ENCODE results near the gene ESPNL. TPM values are rescaled to one million over a fixed set of nuclear protein-coding genes. Genes with fewer than 3 reads are reported as not detected.

Gene ESPNL
- total RNA-seq, 1 experiment from 2014 or later, result 0.19 TPM

DNA sequence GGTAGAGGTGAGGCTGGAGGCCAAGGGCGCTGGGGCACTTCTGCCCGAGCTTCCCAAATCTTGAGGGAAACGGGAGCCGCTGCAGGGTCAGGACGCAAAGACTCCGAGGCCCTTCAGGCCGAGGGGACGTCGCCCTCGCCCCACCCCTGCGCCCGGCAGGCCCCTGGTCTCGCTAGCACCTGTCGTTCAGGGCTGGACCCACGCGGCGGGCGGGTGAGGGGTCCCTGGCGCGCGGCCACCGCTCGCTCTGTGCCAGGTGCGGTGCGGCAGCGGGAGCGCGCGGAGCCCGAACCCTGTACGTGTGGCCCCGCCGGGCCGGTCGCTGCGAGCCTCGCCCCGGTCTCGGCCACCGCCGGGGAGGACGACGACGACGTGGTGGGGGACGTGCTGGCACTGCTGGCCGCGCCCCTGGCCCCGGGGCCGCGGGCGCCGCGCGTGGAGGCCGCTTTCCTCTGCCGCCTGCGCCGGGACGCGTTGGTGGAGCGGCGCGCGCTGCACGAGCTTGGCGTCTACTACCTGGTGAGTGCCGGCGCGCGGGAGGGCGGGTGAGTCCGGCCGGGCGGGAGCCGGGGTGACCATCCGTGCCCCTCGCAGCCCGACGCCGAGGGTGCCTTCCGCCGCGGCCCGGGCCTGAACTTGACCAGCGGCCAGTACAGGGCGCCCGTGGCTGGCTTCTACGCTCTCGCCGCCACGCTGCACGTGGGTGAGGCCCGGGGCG lies 63.5 kb downstream of the ESPNL start:
- no TSS peak for BruUV-seq (replicated peaks)
- Mint-ChIP-seq H3K4me1 (ENCODE audit: low read depth, unreplicated experiment) (peaks cover 8% of the 10 kb centered on the region), H3K27me3 (ENCODE audit: unreplicated experiment) (peaks cover 14% of the 10 kb centered on the region), H3K36me3 (ENCODE audit: insufficient read depth, unreplicated experiment) (peaks cover 17% of the 10 kb centered on the region), H3K27ac (ENCODE audit: unreplicated experiment) (no peak overlapping the region), H3K4me3 (ENCODE audit: low read depth, unreplicated experiment) (peak overlapping the region; percentile 46), H3K9me3 (ENCODE audit: low read depth, unreplicated experiment) (no peaks in the 10 kb centered on the region)
- intact Hi-C loops (cut with micrococcal nuclease; ENCODE audit: unreplicated experiment), result no loop called here
- peak; percentile 31 for DNase-seq
- TF ChIP-seq, protein P1, sequence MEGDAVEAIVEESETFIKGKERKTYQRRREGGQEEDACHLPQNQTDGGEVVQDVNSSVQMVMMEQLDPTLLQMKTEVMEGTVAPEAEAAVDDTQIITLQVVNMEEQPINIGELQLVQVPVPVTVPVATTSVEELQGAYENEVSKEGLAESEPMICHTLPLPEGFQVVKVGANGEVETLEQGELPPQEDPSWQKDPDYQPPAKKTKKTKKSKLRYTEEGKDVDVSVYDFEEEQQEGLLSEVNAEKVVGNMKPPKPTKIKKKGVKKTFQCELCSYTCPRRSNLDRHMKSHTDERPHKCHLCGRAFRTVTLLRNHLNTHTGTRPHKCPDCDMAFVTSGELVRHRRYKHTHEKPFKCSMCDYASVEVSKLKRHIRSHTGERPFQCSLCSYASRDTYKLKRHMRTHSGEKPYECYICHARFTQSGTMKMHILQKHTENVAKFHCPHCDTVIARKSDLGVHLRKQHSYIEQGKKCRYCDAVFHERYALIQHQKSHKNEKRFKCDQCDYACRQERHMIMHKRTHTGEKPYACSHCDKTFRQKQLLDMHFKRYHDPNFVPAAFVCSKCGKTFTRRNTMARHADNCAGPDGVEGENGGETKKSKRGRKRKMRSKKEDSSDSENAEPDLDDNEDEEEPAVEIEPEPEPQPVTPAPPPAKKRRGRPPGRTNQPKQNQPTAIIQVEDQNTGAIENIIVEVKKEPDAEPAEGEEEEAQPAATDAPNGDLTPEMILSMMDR (IDR thresholded peaks at IDR 0.05; ENCODE audit: unreplicated experiment), result no peak
- CTCF ChIA-PET, result interaction anchor here (0.5 kb wide), 1 partner anchor 207 kb away, joined by 4 read pairs; no protein-coding TSS in a partner anchor

DNA sequence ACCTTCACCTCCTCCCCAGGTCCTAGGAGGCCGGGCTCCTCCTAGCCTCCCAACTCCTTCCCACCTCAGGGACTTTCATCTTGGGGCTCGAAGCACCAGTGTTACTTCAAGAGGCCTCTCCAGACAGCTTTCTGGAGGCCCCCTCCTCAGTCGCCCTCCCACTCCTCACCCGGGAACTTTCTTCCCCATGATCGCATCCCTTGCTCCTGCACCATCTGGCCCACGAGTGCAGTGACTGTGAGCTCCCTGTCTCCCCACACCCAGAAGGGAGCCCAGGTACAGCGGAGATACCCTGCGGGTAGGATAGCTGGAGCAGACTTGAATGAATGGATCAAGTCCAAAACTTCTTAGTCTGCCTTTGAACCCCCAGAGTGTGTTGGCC lies 64.8 kb downstream of the ESPNL start:
- peaks cover 14% of the 10 kb centered on the region for H3K4me1 Mint-ChIP-seq (ENCODE audit: low read depth, unreplicated experiment)
- peak overlapping the region; percentile 46 for H3K4me3 Mint-ChIP-seq (ENCODE audit: low read depth, unreplicated experiment)
- no TSS peak for BruUV-seq (replicated peaks)

DNA sequence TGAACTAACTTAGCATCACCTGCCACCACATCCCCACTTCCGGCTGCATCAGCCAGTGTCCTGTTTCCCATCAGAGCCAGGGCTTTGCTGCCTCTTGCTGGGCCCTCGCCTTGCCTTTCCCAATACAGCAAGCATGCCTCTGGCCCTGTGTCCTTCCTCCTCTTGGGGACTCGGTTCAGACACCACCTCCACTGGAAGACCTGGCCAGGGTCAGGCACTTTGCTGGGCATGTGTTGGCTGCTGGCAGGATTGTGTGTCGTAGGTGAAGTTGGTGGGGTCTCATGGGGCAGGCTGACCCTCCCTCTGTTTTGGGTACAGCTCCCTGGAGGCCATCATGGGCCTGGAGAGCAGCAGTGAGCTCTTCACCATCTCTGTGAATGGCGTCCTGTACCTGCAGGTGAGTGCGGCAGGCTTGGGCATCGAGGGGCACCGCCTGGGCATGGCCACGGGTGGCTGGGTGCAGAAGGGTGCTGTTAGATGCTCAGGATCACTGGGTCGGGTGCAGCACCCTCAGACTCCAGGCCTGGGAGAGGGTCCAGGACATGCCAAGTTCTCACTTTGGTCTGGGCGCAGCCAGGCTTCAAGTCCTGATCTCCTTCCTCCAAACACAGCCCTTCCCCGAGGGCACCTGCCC lies 65.3 kb downstream of the ESPNL start:
- Mint-ChIP-seq H3K36me3 (ENCODE audit: insufficient read depth, unreplicated experiment) (peaks cover 28% of the 10 kb centered on the region), H3K4me3 (ENCODE audit: low read depth, unreplicated experiment) (peak overlapping the region; percentile 46), H3K9me3 (ENCODE audit: low read depth, unreplicated experiment) (no peaks in the 10 kb centered on the region), H3K4me1 (ENCODE audit: low read depth, unreplicated experiment) (peaks cover 19% of the 10 kb centered on the region), H3K27ac (ENCODE audit: unreplicated experiment) (no peak overlapping the region), H3K27me3 (ENCODE audit: unreplicated experiment) (peaks cover 14% of the 10 kb centered on the region)
- TF ChIP-seq, protein P1 (IDR thresholded peaks at IDR 0.05; ENCODE audit: unreplicated experiment), result no peak
- BruUV-seq (replicated peaks), result no TSS peak
- intact Hi-C loops (cut with micrococcal nuclease; ENCODE audit: unreplicated experiment), result no loop called here
- CTCF ChIA-PET, result no interaction called here
- DNase-seq, result no peak

More for the DNA sequence above, 64.8 kb downstream of the ESPNL start:
- DNase-seq, result no peak
- Mint-ChIP-seq H3K9me3 (ENCODE audit: low read depth, unreplicated experiment) (no peaks in the 10 kb centered on the region), H3K27ac (ENCODE audit: unreplicated experiment) (peak overlapping the region; percentile 28), H3K36me3 (ENCODE audit: insufficient read depth, unreplicated experiment) (peaks cover 23% of the 10 kb centered on the region), H3K27me3 (ENCODE audit: unreplicated experiment) (peaks cover 14% of the 10 kb centered on the region)
- TF ChIP-seq, protein P1 (IDR thresholded peaks at IDR 0.05; ENCODE audit: unreplicated experiment), result no peak
- intact Hi-C loops (cut with micrococcal nuclease; ENCODE audit: unreplicated experiment), result no loop called here
- CTCF ChIA-PET, result no interaction called here

DNA sequence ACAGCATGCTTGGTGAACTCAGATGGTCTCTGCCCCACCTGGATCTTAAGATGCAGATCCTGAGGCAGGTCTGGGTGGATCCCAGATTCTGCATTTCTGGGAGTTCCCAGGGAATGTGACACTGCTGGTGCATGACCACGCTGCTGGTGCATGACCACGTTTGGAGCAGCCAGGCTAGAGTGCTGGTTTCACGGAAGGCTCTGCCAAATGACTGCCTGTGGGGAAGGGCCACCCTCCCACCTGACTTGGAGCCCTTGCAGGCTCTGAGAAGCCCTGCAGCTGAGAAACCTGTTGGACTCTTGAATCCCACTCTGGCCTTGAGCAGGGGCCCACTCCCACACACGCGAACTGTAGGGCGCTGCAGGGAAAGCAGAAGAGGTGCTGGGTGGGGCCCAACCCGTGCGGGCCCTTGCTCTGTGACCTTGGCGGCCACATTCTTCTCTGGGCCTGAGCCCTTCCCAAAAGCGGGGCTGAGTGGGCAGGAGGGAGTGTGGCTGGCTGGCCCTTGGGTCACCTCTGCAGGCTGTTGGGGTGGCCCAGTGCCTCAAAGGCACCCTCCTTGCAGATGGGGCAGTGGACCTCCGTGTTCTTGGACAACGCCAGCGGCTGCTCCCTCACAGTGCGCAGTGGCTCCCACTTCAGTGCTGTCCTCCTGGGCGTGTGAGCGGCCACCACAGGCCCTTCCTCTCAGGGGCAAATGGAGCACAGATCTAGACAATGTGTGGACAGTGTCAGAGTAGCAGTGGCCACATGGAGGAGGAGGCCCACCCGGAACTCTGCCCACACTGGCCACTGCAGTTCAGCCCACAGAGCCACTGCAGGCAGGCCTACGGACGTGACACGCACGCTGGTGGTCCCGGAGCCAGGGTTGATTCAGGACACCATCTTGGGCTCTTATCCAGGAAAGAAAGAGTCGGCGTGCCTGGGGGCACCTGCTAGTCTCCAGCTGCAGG lies 66.5 kb downstream of the ESPNL start:
- no TSS peak for BruUV-seq (replicated peaks)
- H3K36me3 Mint-ChIP-seq (ENCODE audit: insufficient read depth, unreplicated experiment), result peaks cover 35% of the 10 kb centered on the region
- H3K27ac Mint-ChIP-seq (ENCODE audit: unreplicated experiment), result no peak overlapping the region
- CTCF ChIA-PET, result no interaction called here
- H3K9me3 Mint-ChIP-seq (ENCODE audit: low read depth, unreplicated experiment), result no peaks in the 10 kb centered on the region
- H3K4me3 Mint-ChIP-seq (ENCODE audit: low read depth, unreplicated experiment), result no peak overlapping the region
- intact Hi-C loops (cut with micrococcal nuclease; ENCODE audit: unreplicated experiment), result no loop called here
- peaks cover 14% of the 10 kb centered on the region for H3K27me3 Mint-ChIP-seq (ENCODE audit: unreplicated experiment)
- no peak for DNase-seq
- TF ChIP-seq, protein P1 (IDR thresholded peaks at IDR 0.05; ENCODE audit: unreplicated experiment), result no peak
- peaks cover 23% of the 10 kb centered on the region for H3K4me1 Mint-ChIP-seq (ENCODE audit: low read depth, unreplicated experiment)

All from Calu3 (cell line).